ENCODE results near the gene PLXDC1. TPM values are rescaled to one million over a fixed set of nuclear protein-coding genes. Genes with fewer than 3 reads are reported as not detected.
"Not testable (repeated sequence)": the region's sequence is repeated elsewhere in the genome, so short reads cannot be mapped to it uniquely, and the experiment has no call there.

PLXDC1 gene
- polyA plus RNA-seq, 2 donors = 4.7 to 6.0 TPM

DNA sequence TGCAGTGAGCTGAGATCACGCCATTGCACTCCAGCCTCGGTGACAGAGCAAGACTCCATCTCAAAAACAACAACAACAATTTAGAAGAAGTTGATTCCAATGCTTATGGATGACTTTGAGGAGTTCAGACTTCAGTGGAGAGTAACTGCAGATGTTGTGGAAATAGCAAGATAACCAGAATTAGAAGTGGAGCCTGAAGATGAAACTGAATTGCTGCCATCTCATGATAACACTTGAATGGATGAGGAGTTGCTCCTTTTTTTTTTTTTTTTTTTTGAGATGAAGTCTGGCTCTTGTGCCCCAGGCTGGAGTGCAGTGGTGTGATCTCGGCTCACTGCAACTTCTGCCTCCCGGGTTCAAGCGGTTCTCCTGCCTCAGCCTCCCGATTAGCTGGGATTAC, 131.4 kb downstream of the PLXDC1 start:
- H3K36me3 ChIP-seq (ENCODE audit: control insufficient read depth in 2 of 2, insufficient read depth in 2 of 2, low read length in 1 of 2); H3K4me1 ChIP-seq (ENCODE audit: control insufficient read depth in 2 of 2, insufficient read depth in 2 of 2, low read length in 1 of 2); H3K27ac ChIP-seq (ENCODE audit: low read depth in 2 of 2, low read length in 1 of 2); H3K27me3 ChIP-seq (ENCODE audit: control insufficient read depth in 1 of 2, insufficient read depth in 2 of 2, low read length in 2 of 2); H3K4me3 ChIP-seq (ENCODE audit: low read depth in 1 of 2, low read length in 2 of 2); H3K9me3 ChIP-seq (ENCODE audit: control insufficient read depth in 2 of 2, insufficient read depth in 1 of 2, low read depth in 1 of 2, low read length in 1 of 2): not testable (repeated sequence)
- WGBS, 2 donors = 94 to 96% methylated on average over 6 of the region's 6 CpGs

DNA sequence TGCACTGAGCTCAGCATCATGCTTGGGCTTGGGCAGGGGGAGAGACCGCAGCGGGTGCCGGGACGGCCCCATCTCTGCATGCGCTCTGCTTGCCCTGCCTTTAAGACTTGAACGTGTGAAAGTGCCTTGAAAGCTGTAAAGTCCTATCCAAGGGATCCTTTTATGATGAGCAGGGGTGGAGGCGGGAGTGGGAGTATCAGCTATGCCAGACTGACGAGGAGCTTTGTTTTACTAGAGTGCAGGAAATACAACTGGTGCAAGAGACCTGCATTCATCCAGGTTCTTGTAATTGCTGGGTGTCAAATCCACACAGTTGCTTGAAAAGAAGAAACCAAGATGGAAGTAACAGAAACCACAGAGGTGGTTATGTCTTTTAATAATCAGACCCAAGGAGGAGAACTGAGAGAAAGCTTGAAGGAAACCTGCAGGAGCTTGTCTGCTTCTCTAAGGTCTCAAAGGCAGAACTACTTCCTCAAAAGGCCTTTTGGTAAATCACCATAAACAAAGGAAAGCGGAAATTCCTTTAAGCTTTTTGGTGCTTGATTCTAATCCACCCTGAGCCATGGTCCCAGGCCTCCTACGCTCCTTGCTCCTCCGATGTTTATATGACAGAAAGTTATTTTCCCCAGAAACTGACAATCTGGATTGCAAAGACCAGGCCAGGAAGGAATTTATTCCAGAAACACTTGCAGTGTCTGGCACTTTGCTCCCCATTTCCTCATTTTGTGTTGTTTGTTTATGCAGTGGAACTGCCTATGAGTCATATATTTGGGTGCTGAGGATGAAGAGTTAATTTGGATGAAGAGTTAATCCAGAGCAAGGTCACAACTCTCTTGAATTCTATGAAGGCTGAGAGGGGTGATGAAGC, 132.9 kb downstream of the PLXDC1 start:
- peaks cover 0 to 3% of the 10 kb centered on the region in 2 donors for H3K4me1 ChIP-seq (ENCODE audit: control insufficient read depth in 2 of 2, insufficient read depth in 2 of 2, low read length in 1 of 2)
- no peaks in the 10 kb centered on the region for H3K27me3 ChIP-seq (ENCODE audit: control insufficient read depth in 1 of 2, insufficient read depth in 2 of 2, low read length in 2 of 2)
- peak overlapping the region; percentile 46 to 80 for H3K27ac ChIP-seq (ENCODE audit: low read depth in 2 of 2, low read length in 1 of 2)
- H3K36me3 ChIP-seq (ENCODE audit: control insufficient read depth in 2 of 2, insufficient read depth in 2 of 2, low read length in 1 of 2) = no peaks in the 10 kb centered on the region
- WGBS, 2 donors = 60 to 62% methylated on average over 11 of the region's 11 CpGs
- H3K9me3 ChIP-seq (ENCODE audit: control insufficient read depth in 2 of 2, insufficient read depth in 1 of 2, low read depth in 1 of 2, low read length in 1 of 2) = no peaks in the 10 kb centered on the region
- H3K4me3 ChIP-seq (ENCODE audit: low read depth in 1 of 2, low read length in 2 of 2) = no peak overlapping the region

DNA sequence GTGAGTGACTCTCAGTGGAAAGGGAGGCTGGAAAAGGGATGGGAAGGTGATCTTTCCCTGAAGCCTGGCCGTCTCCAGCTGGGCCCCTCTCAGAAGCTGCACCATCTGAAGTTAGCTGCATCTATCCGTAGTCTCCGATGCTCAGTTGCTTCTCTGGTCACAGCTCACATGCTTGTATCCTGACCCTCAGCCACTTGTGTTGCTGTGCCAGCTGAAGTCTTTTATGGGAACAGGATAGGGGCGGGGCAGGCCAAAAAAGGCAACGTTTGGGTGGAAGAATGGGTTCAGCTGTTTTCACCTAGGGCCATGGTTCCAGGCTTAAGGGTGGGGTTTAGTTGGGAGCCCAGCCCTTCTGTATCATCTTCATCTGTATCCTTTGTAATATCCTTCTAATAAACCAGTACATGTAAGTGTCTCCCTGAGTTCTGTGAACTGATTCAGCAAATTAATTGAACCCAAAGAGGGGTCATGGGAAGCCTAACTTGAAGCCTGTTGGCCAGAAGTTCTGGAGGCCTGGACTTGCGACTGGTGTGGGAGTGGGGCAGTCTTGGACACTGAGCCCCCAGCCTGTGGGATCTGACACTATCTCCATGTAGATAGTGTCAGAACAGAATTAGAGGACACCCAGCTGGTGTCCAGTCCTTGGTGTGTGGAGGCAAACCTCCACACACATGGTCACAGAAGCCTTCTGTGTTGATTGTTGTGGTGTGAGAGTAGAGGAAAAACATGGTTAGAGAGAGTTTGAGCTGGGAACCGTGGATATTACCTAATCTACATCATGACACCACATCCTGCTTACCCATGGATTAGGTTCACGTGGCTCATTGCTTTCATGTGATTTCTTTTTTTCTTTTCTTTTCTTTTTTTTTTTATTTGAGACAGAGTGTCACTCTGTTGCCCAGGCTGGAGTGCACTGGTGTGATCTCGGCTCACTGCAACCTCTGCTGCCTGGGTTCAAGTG, 135.0 kb downstream of the PLXDC1 start:
- H3K27me3 ChIP-seq (ENCODE audit: control insufficient read depth in 1 of 2, insufficient read depth in 2 of 2, low read length in 2 of 2) = no peaks in the 10 kb centered on the region
- H3K27ac ChIP-seq (ENCODE audit: low read depth in 2 of 2, low read length in 1 of 2) = peak overlapping the region in 1 of 2 donors; percentile 63
- no peak overlapping the region for H3K4me3 ChIP-seq (ENCODE audit: low read depth in 1 of 2, low read length in 2 of 2)
- H3K36me3 ChIP-seq (ENCODE audit: control insufficient read depth in 2 of 2, insufficient read depth in 2 of 2, low read length in 1 of 2) = no peaks in the 10 kb centered on the region
- peaks cover 0 to 3% of the 10 kb centered on the region in 2 donors for H3K4me1 ChIP-seq (ENCODE audit: control insufficient read depth in 2 of 2, insufficient read depth in 2 of 2, low read length in 1 of 2)
- WGBS, 2 donors = 66 to 68% methylated on average over 9 of the region's 9 CpGs
- peaks cover 0 to 1% of the 10 kb centered on the region in 2 donors for H3K9me3 ChIP-seq (ENCODE audit: control insufficient read depth in 2 of 2, insufficient read depth in 1 of 2, low read depth in 1 of 2, low read length in 1 of 2)

DNA sequence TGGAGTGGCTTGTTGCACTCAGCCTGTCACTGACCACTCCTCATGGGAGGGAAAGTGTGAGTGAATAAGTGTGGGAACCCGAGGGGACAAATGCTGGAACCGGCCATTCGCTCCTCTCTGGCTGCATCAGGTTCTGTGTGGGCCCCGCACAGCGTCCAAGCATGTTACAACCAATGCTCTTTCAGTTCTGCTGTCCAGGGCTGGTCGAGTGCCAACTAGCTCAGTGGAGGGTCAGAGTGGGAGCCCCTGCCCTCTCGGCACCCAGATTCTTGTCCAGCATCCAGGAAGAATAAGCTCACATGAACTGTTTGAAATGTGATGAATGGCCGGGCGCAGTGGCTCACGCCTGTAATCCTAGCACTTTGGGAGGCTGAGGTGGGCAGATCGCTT, 135.9 kb downstream of the PLXDC1 start:
- 86 to 88% methylated on average over 11 of the region's 11 CpGs for WGBS, 2 donors
- no peaks in the 10 kb centered on the region for H3K36me3 ChIP-seq (ENCODE audit: control insufficient read depth in 2 of 2, insufficient read depth in 2 of 2, low read length in 1 of 2)
- H3K9me3 ChIP-seq (ENCODE audit: control insufficient read depth in 2 of 2, insufficient read depth in 1 of 2, low read depth in 1 of 2, low read length in 1 of 2) = peaks cover 0 to 1% of the 10 kb centered on the region in 2 donors
- H3K27ac ChIP-seq (ENCODE audit: low read depth in 2 of 2, low read length in 1 of 2) = no peak overlapping the region
- H3K27me3 ChIP-seq (ENCODE audit: control insufficient read depth in 1 of 2, insufficient read depth in 2 of 2, low read length in 2 of 2) = no peaks in the 10 kb centered on the region
- peaks cover 0 to 3% of the 10 kb centered on the region in 2 donors for H3K4me1 ChIP-seq (ENCODE audit: control insufficient read depth in 2 of 2, insufficient read depth in 2 of 2, low read length in 1 of 2)
- no peak overlapping the region for H3K4me3 ChIP-seq (ENCODE audit: low read depth in 1 of 2, low read length in 2 of 2)

DNA sequence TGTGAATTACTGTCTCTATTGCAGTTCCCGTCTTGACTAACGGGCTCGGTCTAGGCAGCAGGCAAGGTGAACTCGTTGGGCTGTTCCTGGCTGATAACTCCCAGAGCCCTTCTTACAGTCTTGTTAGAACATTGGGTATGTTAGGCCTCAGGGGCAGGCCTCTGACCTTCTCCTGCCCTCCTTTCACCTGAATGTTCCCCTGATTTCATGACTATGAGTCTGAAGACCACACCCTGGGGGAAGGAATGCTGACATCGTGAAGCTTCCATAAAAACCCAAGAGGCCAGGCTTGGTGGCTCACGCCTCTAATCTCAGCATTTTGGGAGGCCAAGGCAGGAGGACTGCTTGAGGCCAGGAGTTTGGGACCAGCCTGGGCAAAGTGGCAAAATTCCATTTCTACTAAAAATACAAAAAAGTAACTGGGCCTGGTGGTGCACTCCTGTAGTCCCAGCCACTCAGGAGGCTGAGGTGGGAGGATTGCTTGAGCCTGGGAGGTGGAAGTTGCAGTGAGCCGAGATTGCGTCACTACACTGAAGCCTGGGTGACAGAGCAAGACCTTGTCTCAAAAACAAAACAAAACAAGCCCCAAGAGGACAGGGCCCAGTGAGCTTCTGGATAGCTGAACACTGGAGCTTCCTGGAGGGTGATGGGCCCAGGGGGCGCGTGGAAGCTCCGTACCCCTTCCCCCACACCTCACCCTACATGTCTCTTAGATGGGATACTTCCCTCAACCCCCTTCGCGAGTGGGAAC, 136.5 kb downstream of the PLXDC1 start:
- H3K27ac ChIP-seq (ENCODE audit: low read depth in 2 of 2, low read length in 1 of 2) = peak overlapping the region in 1 of 2 donors; percentile 45
- 81 to 86% methylated on average over 13 of the region's 13 CpGs for WGBS, 2 donors
- H3K4me1 ChIP-seq (ENCODE audit: control insufficient read depth in 2 of 2, insufficient read depth in 2 of 2, low read length in 1 of 2) = peaks cover 0 to 3% of the 10 kb centered on the region in 2 donors
- H3K9me3 ChIP-seq (ENCODE audit: control insufficient read depth in 2 of 2, insufficient read depth in 1 of 2, low read depth in 1 of 2, low read length in 1 of 2) = peaks cover 0 to 1% of the 10 kb centered on the region in 2 donors
- no peaks in the 10 kb centered on the region for H3K27me3 ChIP-seq (ENCODE audit: control insufficient read depth in 1 of 2, insufficient read depth in 2 of 2, low read length in 2 of 2)
- H3K4me3 ChIP-seq (ENCODE audit: low read depth in 1 of 2, low read length in 2 of 2) = no peak overlapping the region
- no peaks in the 10 kb centered on the region for H3K36me3 ChIP-seq (ENCODE audit: control insufficient read depth in 2 of 2, insufficient read depth in 2 of 2, low read length in 1 of 2)

DNA sequence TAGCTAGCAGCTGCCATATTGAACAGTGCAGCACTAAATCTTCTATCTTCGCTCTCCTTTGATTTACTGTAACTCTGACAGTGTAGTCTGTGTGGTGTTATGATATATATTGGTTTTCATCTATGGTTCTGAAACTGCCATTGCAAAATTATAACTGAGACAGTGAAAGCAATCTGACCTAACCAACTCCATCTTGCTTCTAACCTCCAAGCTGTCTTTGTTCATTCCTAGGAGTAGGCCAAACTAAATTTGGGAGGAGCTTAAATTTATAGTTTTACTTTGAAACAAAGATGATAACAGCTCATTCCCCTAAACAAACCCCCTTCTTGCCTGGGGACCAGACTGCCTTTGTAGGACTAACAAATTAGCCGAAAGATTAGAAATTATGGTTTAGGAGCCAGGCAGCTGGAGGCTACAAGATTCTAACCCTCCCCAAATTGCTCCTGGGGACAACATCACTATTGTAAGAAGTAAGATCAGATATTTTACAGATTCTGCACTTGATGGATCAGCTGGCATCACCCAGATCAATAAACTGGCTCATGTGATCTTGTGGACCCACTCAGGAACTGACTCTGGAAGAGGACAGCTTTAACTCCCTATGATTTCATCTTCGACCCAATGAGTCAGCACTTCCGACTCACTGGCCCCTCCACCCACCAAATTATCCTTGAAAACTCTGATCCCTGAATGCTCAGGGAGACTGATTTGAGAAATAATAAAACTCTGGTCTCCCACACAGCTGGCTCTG, 137.2 kb downstream of the PLXDC1 start:
- Histone ChIP-seq H3K9me3 (ENCODE audit: control insufficient read depth in 2 of 2, insufficient read depth in 1 of 2, low read depth in 1 of 2, low read length in 1 of 2) (peaks cover 0 to 1% of the 10 kb centered on the region in 2 donors), H3K36me3 (ENCODE audit: control insufficient read depth in 2 of 2, insufficient read depth in 2 of 2, low read length in 1 of 2) (no peaks in the 10 kb centered on the region), H3K4me3 (ENCODE audit: low read depth in 1 of 2, low read length in 2 of 2) (no peak overlapping the region), H3K27ac (ENCODE audit: low read depth in 2 of 2, low read length in 1 of 2) (no peak overlapping the region), H3K27me3 (ENCODE audit: control insufficient read depth in 1 of 2, insufficient read depth in 2 of 2, low read length in 2 of 2) (no peaks in the 10 kb centered on the region), H3K4me1 (ENCODE audit: control insufficient read depth in 2 of 2, insufficient read depth in 2 of 2, low read length in 1 of 2) (peaks cover 0 to 3% of the 10 kb centered on the region in 2 donors)
- 64 to 77% methylated on average over 4 of the region's 4 CpGs for WGBS, 2 donors

Other genes starting within 250 kb of the PLXDC1 start
- gene FBXO47, start 184.2 kb downstream of the PLXDC1 start, polyA plus RNA-seq = not detected
- gene ARL5C, start 14.5 kb upstream of the PLXDC1 start, polyA plus RNA-seq = not detected
- 1 to 10 TPM; 1.6 to 2.6 TPM for gene CACNB1, start 46.0 kb upstream of the PLXDC1 start, polyA plus RNA-seq
- gene RPL19, start 48.6 kb upstream of the PLXDC1 start, polyA plus RNA-seq = 1,000 to 10,000 TPM; 2,441 to 3,049 TPM
- under 1 TPM; 0.06 to 0.07 TPM for gene STAC2, start 74.3 kb upstream of the PLXDC1 start, polyA plus RNA-seq
- 1 to 10 TPM; 2.3 to 3.8 TPM for gene FBXL20, start 250.0 kb upstream of the PLXDC1 start, polyA plus RNA-seq